ENCODE results near the gene KRTAP10-8. TPM values are rescaled to one million over a fixed set of nuclear protein-coding genes. Genes with fewer than 3 reads are reported as not detected.
"Not testable (repeated sequence)": the region's sequence is repeated elsewhere in the genome, so short reads cannot be mapped to it uniquely, and the experiment has no call there.

KRTAP10-8 gene
- polyA plus RNA-seq, 1 donor: not detected

DNA sequence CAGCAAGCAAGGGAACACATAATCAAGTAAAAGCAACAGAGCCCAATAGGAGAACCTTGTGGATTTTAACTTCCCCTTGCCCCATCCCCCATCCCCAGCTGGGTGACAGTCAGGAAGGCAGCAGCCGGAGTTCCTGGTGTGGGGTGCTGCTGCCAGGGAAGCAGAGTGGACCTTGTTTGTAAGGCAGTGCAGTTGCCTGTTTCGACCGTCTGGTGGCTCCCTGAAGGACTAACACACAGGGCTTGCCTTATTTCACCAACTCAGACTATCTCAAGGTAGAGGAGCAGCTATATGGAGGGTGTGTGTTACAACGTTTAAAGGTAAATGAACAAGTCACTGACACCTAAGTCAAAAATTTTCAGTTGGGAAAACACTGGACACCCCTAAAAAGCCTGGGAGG, 6.6 kb downstream of the KRTAP10-8 start:
- no peak for DNase-seq

DNA sequence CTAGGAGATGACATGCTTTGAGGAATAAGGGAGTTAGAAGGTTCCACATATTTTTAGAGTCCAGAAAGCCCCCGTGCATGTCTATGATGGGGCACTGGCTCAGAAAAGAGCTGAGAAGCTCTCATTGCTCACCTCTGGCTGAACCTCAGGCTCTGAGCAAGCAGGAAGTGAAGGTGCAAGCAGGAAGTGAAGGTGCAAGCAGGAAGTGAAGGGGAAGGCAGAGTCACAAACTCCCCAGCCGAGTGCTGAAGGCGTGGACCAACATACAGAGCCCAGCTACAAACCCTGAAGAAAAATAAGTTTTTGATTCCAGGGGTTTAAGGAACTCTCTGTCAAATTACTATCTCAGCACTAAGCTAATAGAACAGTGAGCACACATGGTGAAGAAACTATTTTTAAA, 7.0 kb downstream of the KRTAP10-8 start:
- no peak for DNase-seq

DNA sequence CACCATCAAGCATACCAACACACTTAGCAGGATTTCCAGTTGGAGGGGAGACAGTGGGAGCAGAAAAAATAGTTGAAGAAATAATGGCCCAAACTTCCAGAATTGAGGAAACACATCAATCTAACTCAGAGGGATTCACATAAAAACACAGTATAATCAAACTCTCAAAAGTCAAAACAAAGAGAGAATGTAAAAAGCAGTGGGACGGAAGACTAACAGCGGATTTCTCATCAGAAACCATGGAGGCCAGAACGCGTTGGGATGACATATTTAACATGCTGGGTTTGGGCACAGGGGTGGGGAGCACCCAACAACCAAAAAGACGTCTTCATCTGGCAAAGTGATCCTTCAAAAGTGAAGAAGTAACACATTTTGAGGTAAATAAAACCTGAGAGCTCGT, 8.0 kb downstream of the KRTAP10-8 start:
- DNase-seq: no peak

DNA sequence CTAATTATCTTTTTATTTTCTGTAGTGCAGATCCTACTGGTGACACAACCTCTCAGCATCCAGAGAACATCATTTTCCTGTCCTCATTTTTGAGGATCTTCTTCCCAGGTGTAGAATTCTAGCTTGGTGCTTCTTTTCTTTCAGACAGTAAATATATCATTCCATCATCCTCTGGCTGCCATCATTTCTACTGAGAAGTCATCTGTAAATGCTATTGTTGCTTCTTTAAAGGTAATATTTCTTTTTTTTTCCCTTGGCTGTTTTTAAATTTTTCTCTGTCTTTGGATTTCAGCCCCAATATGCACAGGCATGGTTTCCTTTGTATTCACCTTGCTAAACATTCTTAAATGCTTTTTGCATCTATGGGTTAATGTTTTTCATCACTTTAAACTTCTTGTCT, 11.7 kb downstream of the KRTAP10-8 start:
- no peak for DNase-seq

DNA sequence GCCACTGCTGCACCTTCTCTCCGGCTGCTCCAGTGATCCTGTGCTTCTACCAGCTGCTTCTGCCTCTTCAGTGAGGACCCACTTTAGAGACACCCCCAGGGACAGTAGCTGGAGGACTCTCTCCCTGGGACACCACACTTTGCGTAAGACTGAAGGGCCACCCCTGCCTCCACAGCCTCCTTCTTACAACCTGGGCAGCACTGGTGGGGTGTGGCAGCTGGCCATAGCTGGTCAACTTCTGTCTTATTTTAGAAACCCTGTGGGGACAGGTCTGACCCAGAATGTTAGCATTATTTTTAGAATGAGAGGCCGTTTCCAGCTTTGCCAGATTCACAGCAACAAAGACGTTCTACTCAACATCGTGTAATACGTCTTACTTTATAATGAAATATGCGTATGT, 13.9 kb downstream of the KRTAP10-8 start:
- DNase-seq: no peak

DNA sequence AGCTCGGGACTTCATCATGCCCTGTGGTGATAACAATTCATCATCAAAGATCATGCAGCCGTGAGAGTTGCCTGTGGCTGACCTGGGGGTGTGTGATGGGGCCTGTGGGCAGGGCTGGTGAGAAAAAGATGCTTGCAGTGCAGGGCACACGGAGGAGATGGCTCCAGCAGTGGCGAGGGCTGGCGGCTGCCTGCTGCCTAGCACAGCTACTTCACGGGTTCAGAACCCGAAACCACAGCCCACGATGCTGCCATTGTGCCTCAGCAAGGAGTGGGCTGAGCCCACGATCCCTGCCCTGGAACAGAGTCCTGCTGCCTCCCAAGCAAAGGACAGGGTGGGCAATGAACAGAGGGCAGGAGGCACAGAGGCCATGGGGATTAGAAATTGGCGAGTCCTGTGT, 14.4 kb downstream of the KRTAP10-8 start:
- DNase-seq: no peak

DNA sequence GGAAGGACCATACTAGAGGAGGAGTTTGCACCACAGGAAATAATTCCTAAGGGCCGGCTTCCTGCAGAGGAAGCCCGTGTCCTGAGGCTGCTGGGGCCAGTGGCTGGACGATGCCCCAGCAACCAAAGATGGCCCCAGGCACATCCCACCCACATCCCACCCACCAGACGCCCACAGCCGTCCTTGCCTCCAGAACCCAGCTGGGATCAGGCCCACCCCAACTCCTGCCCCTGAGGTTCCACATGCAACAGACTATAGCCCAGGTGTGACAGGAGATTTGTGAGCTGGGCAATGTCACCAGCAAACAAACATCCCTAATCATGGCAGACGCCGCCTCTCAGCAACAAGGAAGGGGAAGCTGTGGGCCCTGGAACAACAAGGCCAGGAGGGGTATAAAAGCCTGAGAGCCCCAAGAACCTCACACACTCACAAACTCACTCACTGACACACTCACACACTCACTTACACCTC, 14.8 kb downstream of the KRTAP10-8 start, which contains the start of gene KRTAP10-9:
KRTAP10-9 (plus strand) TSS at position 421 of the 471 bp plus-strand sequence. CDS start 79 bp downstream, outside the sequence.
- no peak for DNase-seq

DNA sequence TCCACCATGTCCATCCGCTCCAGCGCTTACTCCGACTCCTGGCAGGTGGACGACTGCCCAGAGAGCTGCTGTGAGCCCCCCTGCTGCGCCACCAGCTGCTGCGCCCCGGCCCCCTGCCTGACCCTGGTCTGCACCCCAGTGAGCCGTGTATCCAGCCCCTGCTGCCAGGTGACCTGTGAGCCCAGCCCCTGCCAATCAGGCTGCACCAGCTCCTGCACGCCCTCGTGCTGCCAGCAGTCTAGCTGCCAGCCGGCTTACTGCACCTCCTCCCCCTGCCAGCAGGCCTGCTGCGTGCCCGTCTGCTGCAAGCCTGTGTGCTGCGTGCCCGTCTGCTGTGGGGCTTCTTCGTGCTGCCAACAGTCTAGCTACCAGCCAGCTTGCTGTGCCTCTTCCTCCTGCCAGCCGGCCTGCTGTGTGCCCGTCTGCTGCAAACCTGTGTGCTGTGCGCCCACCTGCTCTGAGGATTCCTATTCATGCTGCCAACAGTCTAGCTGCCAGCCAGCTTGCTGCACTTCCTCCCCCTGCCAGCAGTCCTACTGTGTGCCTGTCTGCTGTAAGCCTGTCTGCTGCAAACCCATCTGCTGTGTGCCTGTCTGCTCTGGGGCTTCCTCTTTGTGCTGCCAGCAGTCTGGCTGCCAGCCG, 15.4 kb downstream of the KRTAP10-8 start:
- not testable (repeated sequence) for DNase-seq

DNA sequence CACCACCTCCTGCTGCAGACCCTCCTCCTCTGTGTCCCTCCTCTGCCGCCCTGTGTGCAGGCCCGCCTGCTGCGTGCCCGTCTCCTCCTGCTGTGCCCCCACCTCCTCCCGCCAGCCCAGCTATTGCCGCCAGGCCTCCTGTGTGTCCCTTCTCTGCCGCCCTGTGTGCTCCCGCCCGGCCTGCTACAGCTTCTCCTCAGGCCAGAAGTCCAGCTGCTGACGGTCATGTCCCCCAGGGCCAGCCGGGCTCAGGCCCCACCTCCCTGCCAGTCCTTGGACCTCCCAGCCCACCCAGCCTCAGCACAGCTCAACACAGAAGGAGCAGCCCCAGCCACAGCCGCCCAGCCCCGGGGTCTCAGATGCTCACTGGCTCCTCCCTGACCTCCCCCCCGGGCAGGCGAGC, 16.0 kb downstream of the KRTAP10-8 start:
- not testable (repeated sequence) for DNase-seq

DNA sequence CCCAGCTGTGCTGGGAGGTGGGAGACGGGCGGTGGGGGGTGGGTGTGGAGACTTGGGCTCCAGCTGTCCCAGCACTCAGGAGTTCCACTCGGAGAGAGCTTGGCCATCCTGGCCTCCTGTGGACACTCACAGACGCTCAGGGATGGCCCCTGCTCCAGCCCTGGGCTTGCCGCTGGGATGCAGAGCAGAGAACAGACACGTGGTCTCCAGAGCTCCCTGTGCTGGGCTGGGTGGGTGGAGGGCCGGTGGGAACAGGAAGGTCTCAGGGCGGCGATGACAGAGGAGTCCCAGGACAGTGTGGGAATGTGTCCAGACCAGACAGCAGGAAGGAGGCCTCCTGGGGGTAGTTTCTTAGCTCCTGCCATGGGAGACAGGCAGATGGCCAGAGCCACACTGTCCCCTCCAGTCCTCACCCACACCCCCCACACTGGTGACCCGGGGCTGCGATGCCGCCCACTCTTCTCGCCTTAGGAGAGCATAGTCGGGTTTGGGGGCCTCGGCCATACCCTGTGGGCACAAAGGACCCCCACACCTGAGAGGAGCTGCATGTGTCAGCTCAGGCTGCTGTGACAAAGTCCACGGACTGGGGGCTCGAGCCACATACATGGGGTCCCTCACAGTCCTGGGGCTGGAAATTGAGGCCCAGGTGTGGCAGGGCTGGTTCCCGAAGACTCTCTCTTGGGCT, 17.0 kb downstream of the KRTAP10-8 start:
- no peak for DNase-seq

DNA sequence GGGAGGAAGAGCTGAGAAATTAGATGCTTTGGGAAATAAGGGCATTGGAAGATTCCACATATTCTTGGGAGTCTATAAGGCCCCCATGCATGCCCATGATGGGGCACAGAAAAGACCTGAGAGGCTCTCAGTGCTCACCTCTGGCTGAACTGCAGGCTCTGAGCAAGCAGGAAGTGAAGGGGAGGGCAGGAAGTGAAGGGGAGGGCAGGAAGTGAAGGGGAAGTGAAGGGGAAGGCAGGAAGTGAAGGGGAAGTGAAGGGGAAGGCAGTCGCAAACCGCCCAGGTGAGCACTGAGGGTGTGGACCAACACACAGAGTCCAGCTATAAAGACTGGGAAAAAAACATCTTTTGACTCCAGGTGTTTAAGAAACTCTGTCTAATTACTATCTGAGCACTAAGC, 18.6 kb downstream of the KRTAP10-8 start:
- DNase-seq: no peak

DNA sequence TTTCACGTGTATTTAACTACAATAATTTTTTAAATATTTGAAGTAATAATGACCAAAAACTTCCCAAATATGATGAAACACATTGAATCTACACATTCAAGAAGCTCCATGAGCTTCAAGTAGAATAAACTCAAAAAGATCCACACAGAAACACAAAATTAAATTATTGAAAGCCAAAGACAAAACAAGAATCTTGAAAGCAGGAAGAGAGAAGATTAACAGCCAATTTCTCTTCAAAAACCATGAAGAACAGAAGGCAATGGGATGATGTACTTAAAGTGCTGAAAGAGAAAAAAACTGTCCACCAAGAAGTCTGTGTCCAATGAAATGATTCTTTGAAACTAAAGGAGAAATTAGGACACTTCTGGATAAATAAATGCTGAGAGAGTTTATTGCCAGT, 20.2 kb downstream of the KRTAP10-8 start:
- DNase-seq: no peak

DNA sequence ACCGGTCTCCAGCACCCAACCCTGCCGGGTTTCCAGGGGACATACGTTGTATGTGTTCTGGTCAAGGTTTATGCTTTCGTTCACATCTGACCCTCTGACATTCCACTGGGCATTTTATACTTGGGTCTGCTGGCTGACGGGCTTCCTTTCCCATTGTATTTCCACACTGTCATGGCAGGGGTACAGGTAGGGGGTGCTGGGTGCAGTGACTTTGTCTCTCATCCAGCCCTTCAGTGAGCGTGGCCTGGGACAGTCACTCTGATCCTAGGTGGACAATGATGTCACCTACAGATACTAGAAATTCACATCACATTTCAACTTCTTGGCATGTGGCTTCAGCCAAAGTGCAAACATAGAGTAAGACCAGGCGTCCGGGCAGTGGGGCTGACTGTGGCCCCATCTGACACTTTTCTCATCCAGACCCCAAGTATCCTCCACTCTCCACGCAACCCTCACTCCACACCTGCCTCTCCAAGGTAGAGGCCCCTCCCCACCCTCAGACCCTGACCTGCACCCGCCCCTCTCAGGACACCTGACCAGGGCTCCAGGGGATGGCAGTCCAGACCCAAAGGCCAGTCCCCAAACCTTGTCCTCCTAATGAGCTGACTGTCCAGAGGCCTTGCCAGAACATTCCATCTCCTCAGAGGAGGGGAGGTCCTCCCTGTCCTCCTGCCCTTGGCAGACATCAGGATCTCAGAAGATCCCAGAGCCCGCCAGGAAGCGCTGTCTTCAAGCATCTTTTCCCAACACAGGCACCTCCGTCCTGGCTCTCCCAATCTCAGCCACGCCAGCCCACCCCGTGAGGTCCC, 24.5 kb downstream of the KRTAP10-8 start:
- no peak for DNase-seq

DNA sequence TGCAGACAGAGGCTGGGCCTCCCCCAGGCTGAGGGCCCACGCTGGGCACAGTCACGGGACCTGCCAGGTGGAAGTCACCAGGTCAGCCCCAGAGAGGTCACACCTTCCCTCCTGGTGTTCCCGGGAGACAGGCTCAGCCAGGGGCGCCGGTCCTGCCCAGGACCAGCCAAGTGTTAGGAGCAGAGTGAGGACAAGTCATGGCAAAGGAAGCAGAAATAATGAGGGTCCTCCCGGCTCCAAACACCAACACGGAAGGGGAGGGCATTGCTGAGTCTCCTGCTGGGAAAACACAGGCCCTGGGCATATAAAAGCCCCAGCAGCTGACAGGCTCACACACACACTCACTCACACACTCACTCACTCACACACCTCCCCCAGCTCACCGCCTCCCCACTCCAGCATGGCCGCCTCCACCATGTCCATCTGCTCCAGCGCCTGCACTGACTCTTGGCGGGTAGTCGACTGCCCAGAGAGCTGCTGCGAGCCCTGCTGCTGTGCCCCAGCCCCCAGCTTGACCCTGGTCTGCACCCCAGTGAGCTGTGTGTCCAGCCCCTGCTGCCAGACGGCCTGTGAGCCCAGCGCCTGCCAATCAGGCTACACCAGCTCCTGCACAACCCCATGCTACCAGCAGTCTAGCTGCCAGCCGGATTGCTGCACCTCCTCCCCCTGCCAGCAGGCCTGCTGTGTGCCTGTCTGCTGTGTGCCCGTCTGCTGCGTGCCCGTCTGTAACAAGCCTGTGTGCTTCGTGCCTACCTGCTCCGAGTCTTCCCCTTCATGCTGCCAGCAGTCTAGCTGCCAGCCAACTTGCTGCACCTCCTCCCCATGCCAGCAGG, 25.4 kb downstream of the KRTAP10-8 start, which contains the start of gene KRTAP10-10:
KRTAP10-10 (plus strand) TSS at position 339 of the 833 bp plus-strand sequence; CDS start at position 401, 62 bp downstream.
- no peak for DNase-seq

DNA sequence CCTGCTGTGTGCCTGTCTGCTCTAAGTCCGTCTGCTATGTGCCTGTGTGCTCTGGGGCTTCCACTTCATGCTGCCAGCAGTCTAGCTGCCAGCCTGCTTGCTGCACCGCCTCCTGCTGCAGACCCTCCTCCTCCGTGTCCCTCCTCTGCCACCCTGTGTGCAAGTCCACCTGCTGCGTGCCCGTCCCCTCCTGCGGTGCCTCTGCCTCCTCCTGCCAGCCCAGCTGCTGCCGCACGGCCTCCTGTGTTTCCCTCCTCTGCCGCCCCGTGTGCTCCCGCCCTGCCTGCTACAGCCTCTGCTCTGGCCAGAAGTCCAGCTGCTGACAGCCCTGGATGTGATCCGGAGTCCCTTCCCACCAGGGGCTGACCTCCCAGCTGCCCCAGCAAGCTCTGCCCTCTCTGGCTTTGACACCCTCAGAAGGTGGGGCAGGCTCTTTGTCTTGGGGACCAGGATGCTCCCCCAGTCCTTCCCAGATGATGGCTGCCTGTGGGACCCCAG, 26.0 kb downstream of the KRTAP10-8 start:
- not testable (repeated sequence) for DNase-seq

DNA sequence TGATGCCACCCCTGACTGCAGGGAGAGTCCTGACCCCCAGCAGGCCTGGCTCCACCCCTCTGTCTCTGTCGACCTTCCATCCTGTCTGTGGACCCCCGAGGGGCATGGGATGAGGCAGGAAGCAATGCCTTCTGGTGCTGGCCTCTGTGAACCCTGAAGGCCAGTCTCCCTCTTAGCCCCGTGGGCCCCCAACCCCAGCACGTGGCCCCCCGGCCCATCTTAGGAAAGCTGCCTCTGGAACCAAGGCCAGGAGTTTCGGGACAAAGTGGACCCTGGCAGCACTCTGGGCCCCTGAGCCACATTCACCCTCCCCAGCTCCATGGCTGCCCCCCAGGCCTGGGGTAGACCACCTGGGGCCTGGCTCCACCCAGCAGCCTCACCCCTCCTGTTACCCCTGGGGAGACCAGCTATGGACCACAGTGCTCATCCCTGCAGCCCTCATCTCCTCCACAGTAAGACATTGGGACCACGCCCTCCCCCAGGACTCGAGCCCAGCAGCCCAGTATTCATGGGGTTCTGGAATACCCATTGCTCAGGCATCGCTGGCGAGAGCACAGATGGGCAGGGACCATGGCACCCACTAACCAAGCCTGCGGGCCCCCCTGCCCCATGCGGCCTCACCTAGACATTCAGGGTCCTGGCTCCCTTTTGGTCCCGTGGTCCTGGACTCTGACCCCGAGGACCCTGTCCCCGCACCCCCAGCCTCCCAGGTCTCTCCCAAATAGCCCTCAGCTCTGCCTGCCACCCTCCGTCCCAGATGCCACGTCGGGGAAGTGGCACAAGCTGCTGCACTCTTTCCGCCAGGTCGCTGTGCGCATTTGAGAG, 26.8 kb downstream of the KRTAP10-8 start:
- not testable (repeated sequence) for DNase-seq

DNA sequence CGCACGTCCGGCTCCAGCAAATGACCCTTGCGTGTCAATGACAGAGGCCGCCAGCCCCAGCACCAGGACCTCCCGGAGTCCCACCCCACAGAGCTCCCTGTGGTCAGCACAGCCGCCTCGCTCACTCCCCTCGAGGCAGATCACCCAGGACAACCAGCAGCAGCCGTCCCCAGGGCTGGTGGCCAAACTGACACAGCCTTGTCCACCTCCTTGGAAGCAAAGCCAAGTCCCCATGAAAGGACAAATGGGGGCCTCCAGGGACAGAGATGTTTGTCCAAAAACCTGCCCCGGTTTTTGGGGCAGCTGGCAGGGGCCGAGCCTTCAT, 27.4 kb downstream of the KRTAP10-8 start:
- DNase-seq: no peak

DNA sequence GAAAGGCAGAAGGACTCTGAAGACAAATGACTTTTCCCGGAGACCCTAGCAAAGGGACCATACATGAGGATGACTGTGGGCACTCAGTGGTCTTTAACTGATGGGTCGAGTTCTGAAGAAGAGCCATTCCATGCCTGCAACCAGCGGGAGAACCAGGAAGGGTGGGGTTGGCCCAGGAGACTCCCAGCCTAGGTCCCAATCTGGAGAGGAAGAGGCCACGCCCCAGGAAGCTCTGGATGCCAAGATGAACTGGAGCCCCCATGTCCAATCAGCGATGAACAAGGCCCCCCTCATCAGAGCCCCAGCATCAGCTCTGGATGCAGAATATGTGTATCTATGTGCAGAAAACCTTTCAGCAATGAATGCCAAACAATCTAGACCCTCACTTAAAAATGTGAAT, 28.9 kb downstream of the KRTAP10-8 start:
- DNase-seq: no peak

DNA sequence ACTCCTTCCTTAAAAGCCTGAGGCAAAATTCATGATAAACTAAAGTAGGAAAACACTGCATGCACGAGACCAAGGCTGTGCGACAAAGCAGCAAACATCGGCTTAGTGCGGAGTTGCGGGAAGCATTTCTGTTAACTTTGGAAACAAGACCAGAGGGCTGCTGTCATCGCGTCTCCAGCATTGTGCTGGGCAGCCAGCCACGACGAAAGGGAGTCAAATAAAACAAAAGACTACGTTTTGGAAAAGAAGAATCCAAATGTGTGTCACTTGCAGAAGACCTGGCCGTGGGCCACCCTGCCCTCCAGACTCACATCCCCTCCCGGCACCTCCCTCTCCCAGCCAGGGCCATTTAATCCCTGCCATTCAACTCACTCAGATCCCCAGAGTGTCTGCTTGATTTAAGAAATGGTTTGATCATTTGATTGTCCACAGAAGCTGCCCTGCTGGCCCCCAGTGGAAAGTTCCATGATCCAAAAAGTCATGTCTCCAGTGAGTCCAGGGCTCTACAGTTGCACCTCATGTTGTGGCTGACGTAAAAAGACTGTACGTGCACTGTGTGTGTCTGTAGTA, 31.9 kb downstream of the KRTAP10-8 start:
- DNase-seq: no peak

DNA sequence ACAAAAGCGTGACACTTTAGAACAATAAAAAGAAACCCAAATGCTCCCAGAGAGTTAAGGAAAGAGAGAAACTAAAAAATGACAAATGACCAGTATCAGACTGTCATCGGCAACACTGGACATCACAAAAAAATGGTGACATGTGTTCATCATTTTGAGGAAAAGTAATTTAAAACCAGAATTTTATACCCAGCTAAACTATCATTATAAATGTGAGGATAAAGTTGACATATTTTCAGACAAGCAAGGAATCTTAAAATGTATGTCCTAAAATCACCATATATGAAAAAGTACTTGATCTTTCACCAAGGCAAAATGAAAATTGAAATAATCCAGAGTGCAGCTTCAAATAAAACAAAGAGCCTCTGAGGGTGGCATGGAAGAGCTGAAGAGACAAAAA, 33.0 kb downstream of the KRTAP10-8 start:
- no peak for DNase-seq
